GM19099 (cell line): ENCODE measurements around the gene MTUS2.

Source experiments
- POLR2A ChIP-seq: IDR thresholded peaks from 3 replicates; pipeline ENCODE4 v1.6.1; 2011; ENCODE audit warnings: low read depth; ENCODE audit not compliant: insufficient read length; ENCODE audit errors: extremely low read depth

The MTUS2 gene

DNA sequence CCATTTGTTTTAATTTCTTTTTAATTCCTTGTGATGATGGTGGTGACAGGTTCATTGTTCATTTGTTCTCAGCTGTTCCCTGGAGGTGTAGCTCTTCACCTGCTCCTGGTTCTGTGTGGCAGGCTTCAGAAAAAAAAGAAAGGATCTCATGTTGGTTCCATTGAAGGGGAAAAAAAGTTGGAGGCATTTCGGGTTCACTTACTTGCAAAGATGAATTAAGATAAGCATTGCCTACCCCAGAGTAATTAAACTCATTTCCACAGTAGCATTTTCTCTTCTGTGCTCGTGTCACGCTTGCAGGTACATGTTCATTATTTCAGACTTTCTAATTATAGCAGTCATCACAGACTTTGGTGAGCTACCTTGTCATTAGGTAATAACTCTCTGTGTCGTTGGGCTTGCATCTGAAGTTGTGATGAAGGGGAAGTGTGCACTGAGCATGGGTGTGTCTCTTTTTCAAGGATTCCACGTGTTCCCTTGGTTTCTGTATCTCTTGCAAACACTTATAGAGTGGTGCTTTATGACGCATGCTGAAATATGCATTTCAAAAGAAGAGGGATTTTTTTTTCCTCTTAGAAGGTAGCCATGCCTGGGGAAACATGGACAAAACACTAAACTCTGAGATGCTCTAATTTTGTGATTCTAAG is 69.1 kb downstream of the MTUS2 start:
- no peak for TF ChIP-seq POLR2A

DNA sequence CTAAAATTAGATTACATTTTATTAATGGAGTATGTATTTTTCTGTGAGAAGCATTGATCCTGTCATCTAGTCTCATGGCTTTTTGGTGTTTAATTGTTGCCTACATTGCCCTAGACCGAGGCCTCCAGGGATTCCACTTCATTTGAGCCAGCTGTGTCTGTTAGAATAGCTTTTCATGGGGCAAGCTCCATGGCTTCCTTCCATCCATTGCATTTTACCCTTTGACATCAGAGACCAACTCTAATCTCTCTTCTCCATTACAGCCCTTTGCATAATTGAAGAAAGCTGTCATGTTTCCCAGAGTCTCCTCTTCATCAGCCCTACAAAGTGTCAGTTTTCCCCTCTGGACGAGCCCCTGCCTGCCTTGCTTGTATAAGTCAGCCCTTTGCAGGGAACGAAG is 70.6 kb downstream of the MTUS2 start:
- no peak for TF ChIP-seq POLR2A

DNA sequence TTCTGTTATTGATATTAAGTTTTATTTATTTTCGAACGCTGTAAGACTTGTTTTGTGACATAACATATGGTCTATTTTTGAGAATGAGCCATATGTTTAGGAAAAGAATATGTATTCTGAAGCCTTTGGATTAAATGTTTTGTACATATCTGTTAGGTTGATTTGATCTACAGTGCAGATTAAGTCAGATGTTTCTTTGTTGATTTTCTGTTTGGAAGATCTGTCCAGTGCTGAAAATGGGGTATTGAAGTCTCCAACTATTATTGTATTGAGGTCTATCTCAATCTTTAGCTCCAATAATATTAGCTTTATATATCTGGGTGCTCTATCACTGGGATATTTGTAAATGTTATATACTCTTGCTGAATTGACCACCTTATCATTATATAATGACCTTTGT is 97.9 kb downstream of the MTUS2 start:
- no peak for TF ChIP-seq POLR2A

DNA sequence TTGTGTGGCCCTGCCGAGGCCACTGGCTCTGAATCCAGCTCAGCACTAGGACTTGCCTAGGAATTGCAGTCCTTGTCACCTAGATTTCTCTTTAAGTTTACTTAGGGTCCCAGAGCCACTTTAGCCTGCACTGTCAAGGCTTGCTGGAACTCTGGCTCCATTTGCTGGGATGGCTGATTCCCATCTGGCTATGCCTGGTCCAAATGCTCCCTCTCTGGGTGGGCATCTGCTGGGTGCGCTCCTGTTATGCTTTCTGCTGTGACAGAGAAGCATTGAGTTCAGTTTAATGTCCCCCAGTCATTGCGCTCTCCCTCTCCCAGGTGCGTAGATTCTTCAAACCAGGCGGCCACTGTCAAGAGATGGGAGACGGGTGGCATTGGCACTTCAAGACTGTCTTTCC is 102.2 kb downstream of the MTUS2 start:
- TF ChIP-seq POLR2A, result no peak

DNA sequence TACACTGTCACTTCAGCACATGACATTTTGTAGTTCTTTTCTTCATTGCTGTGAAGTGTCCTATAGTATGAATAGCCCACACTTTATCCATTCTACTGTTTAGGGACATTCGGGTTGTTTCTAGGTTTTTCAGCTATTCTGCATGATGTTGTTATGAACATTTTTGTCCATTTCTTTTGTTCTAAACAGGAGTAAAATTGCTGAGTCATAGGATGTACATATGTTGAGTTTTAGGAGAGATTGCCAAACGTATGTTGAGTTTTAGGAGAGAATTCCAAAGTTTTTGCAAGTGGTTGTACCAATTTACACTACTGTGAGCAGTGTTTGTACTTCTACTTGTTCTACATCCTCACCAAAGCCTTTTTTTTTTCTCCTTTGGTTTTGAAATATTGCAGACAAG is 115.0 kb downstream of the MTUS2 start:
- TF ChIP-seq POLR2A, result no peak

DNA sequence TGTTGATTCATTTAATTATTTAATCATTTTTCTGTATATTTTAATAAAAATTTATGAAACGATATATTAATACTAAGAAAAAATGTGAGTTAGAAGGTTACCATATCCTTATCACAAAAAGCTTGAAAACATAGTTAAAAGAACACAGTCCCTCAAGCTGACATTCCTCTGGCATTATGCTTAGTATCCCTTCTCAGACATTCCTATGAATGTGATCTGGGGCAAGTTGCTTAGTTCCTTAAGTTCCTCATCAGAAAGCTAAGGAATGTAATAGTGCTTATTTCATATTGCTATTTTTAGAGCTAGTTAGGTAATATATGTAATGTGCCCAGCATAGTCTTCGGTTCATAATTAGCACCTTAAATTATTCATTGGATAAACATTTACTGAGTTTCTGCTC is 122.8 kb downstream of the MTUS2 start:
- no peak for TF ChIP-seq POLR2A

DNA sequence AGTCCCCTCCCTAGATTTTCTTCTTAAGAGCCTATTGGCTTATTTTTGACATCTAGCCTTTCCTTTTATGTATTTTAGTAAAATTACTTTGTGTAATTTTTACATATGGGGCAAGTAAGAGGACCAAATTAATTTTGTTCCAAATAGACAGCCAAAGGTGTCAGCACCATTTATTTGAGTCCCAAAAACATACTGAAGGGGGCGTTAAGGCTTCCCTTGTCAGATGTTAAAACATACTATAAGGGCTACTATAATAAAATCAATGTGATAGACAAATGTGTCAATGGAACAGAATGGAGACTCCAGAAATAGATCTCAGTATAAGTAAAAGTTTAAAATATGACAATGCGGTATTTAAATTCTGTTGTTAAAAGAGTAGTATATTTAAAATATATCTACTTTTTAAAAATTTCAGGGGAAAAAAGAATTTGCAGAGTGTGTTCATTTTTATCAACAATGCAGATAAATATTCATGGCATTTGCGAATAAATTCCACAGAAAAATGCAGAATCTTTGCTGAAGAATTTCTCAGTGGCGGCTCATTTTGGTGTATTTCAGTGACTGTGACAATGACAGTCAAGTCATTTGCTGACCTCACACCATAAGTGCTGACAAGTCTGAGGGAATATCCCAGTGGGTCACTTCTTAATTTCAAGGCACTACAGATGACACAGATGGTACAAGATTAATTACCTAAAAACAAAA is 133.7 kb downstream of the MTUS2 start:
- TF ChIP-seq POLR2A, result no peak

DNA sequence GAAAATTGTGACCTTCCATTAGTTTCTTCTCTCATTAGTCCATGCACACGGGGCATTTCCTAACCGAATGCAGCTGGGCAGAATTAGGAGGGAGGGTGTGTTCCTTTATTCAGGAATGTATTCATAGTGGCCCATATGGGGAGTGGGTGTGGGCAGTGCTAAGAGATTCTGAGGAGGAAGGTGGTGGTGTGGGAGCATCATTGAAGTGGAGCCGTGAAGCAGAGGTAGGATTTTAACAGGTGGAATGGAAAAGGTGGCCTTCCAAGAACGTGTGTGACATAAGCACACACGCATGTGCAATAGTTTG is 134.2 kb downstream of the MTUS2 start:
- no peak for TF ChIP-seq POLR2A

DNA sequence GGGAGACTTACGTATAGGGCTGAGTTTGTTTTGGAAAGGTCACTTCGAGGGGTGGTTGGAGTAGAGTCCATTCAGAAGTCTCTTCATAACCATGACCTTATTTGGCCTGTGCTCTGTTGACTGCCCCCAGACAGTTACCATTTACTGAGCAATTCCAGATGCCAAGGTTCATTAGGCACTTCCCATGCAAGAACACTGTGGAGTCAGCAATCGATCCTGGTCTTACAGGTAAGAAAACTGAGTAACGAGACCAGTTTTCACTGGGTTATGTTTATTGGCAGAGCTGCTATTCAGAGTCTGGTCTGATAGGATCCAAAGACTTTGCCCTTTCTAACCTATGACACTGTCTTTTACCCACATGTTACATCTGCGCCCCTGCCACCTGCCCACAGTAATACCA is 134.7 kb downstream of the MTUS2 start:
- no peak for TF ChIP-seq POLR2A

DNA sequence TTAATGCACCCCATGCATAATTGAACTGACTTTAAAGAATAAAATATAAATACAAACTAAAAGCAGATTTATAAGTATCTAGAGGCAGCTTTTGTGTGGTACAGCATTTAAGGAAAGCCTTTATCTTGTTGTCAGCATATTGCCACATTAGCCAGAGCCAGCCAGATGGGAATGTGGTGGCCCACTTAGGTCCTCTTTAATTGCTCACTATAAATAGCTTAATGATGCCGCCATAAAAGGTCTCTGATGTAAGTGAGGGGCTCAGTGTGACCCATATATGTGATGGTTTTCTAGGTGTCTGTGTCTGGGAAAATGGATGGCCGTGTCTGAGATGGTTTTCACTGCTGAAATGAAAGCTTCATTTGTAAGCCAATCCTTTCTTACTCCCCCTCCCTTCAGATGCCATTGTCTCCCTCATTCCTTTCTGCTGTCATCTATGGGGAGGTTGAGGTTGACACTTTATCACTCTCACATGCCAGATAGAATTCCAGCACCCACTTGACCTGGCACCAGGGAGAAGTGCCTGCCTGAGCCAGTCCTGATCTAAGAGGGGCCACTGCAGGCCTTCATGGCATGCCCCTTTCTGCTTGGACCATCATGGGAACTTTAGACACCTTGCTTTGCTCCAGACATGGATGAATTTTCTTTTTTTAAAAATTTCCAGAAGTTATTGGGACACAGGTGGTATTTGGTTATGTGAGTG is 135.3 kb downstream of the MTUS2 start:
- TF ChIP-seq POLR2A, result no peak

DNA sequence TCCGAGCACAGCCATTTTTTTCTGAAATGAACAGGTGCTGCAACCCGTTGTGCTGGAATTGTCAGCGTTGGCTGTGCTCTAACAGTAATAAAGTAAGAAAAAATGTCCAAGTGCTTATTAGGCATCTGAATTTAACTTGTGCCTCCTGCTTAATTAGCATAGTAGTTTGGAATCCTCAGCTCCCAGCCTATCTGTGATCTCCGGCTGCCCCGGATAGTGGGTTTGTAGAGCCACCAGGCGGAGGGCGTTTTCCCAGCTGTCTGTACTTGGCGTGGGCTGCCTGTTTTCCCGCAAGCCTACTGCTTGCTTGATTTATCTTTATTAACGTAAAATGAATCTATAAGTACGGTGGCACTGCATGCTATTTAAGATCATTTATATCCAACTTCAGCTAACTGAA is 137.9 kb downstream of the MTUS2 start:
- TF ChIP-seq POLR2A, result no peak

DNA sequence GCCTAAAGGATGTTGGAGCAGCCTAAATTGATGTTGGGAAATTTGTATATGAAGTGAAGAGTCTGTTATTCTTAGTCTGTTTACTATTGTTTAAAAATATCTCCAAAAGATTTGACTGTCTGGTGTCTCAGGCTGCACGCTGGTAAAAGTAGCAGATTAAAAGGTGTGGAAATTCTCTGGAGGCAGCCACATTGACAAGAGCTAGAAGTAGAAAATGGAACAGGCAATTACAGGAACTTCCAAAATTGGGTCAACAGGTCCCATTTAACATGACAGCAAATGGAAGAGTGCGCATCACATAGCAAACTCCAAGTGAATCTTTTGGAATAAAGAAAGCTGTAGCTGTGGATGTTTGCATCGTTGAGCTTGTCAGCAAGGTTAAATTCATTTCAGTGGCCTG is 138.3 kb downstream of the MTUS2 start:
- TF ChIP-seq POLR2A, result no peak

DNA sequence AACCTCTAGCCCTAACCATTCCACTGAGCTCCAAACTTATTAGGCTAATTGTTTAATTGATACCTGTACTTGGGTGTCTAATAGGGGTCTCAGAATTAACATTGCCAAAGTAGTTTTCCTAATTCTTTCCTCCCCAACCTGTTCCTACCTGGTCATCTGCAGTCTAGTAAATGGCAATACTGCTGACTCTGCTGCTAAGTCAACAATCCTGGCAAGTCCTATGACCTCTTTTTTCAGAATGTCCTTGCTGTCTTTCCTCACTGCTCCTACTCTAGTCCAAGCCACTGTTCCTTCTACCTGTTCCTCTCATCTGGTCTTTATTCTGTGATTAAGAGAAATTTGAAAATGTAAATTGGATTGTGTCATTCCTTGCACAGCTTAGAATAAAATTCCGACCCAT is 143.9 kb downstream of the MTUS2 start:
- TF ChIP-seq POLR2A, result no peak

DNA sequence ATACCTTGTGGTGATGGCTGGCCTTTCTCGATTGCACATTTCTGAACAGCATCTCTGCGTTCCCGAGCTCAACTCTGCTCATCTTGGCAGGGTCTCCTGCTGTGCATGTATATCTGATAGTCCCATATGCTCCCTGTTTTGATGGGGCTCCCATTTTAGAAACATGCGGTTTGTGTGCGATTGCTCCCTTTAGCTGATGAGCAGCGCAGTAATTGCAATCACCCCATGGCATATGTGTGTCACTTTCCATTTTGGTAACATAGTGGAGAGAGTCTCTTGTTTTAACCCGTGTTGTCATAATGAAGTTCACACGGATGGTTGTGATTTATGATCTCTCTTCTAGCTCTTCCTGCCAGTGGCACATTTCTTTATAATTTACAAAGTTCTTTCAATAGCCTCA is 144.7 kb downstream of the MTUS2 start:
- TF ChIP-seq POLR2A, result no peak

DNA sequence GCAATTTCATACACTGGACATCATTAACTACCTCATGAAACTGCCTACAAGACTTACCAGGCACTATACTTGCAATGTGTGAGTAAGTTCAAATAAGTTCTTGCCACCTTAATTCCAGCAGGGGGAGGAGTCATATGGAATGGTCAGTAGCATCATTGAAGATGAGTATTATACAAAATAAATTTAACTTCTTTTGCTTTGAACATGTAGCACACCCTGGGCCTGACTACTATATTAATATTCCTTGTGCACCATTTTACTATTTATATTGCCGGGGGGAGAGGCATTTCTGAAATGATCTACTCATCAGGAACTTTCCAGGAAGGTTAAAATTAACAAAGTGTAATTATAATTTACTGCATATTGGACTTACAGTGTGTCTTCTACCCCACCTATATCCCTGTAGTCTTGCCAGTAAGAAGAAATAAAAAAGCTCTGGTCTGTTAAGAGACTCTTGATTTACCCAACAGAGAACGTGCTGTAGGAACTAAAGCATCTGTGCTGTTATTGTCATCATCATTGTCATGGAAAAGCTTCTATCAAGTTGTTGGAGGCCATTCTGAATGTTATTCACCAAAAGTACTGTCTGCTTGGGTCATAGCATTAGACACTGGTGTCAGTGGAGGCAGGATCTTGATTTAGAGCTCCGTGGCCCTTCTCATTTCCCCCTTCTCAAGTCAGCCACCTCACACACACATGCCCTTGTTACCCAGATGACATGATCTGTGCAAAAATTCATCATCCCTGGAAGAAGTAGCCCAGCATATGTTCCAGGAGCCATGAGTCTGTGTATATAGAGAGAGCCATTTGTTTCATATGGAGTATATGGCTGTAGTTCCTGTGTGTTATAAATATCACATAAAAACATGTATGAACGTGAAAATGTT is 147.1 kb downstream of the MTUS2 start:
- no peak for TF ChIP-seq POLR2A
